ENCODE data around the gene CHD1. TPM values are rescaled to one million over a fixed set of nuclear protein-coding genes. Genes with fewer than 3 reads are reported as not detected.

CHD1 gene
- total RNA-seq, 1 experiment from 2014 or later: 41.8 TPM

DNA sequence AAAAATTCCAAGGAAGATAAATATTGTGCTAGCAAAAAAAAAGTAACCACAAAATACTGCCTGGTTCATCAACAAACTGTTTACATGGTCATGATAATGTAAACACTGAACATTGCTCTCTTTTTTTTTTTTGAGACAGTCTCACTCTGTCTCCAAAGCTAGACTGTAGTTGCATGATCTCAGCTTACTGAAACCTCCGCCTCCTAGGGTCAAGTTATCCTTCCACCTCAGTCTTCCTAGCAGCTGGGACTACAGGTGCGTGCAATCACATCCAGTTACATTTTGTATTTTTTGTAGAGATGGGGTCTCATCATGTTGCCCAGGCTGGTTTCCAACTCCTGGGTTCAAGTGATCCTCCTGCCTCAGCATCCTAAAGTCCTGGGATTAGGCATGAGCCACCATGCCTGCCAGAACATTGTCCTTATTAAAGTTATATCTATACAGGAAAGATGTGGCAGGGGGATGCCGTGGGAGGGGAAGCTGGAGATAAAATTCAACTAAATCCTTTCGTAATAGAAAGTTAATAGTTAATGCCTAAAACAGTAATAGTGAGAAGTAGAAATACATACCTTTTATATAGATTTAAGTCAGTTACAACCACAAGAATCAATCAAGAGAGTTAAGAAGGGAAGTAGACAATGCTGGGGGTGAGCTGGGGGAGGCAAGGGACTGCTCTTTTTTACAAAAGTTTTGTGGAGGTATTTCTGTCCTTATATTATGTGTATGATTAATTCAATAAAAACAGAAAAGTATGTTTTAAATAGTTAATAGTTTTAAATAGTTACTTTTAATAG is 103.0 kb downstream of the CHD1 start (continued):
- TF ChIP-seq, protein P1, sequence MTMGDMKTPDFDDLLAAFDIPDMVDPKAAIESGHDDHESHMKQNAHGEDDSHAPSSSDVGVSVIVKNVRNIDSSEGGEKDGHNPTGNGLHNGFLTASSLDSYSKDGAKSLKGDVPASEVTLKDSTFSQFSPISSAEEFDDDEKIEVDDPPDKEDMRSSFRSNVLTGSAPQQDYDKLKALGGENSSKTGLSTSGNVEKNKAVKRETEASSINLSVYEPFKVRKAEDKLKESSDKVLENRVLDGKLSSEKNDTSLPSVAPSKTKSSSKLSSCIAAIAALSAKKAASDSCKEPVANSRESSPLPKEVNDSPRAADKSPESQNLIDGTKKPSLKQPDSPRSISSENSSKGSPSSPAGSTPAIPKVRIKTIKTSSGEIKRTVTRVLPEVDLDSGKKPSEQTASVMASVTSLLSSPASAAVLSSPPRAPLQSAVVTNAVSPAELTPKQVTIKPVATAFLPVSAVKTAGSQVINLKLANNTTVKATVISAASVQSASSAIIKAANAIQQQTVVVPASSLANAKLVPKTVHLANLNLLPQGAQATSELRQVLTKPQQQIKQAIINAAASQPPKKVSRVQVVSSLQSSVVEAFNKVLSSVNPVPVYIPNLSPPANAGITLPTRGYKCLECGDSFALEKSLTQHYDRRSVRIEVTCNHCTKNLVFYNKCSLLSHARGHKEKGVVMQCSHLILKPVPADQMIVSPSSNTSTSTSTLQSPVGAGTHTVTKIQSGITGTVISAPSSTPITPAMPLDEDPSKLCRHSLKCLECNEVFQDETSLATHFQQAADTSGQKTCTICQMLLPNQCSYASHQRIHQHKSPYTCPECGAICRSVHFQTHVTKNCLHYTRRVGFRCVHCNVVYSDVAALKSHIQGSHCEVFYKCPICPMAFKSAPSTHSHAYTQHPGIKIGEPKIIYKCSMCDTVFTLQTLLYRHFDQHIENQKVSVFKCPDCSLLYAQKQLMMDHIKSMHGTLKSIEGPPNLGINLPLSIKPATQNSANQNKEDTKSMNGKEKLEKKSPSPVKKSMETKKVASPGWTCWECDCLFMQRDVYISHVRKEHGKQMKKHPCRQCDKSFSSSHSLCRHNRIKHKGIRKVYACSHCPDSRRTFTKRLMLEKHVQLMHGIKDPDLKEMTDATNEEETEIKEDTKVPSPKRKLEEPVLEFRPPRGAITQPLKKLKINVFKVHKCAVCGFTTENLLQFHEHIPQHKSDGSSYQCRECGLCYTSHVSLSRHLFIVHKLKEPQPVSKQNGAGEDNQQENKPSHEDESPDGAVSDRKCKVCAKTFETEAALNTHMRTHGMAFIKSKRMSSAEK (CRISPR knock-in tag; IDR thresholded peaks at IDR 0.05; ENCODE audit: borderline replicate concordance): no peak
- no peak for TF ChIP-seq ZNF121 (CRISPR knock-in tag; IDR thresholded peaks at IDR 0.05)

DNA sequence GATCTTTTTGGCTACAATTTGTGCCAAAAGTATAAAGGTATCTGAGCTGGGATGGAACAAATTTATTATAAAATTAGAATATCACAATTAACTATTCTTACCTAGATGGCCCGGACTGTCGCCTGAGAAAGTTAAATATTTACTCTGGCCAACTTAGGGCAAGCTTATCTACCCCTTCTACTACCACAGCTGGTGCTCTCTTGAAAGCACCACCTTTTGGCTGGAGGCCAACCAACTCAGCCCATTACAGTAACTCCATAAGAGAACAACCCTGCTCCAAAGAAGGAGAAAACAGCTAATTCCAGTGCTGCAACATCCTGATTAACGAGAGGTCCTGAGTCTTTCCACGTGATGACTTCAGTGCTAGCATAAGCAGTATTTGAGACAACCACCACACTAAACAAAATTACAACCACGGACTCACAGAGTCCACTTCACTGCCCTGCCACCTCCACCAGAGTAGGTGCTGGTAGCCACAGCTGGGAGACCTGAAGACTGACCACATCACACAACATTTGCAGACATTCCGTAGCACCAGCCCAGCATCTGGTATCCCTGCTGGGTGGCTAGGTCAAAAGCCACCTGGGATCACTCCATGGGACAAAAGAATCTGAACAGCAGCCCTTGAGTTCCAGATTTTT is 112.1 kb downstream of the CHD1 start:
- DNase-seq (ENCODE audit: low spot score): no peak
- Mint-ChIP-seq H3K4me1 (no peaks in the 10 kb centered on the region), H3K4me3 (no peak overlapping the region), H3K27me3 (ENCODE audit: low read depth) (no peaks in the 10 kb centered on the region), H3K27ac (no peak overlapping the region), H3K9me3 (peaks cover 22% of the 10 kb centered on the region), H3K36me3 (peaks cover 10% of the 10 kb centered on the region)
- ChIA-PET POLR2A (no interaction called here), CTCF (interaction anchor here (0.8 kb wide), 1 partner anchor 21 kb away, joined by 3 read pairs; no protein-coding TSS in a partner anchor)
- ATAC-seq: no peak
- TF ChIP-seq ZNF263 (CRISPR knock-in tag; IDR thresholded peaks at IDR 0.05; ENCODE audit: low read depth) (no peak), PRRX2 (CRISPR knock-in tag; IDR thresholded peaks at IDR 0.05) (no peak), ZBTB21 (CRISPR knock-in tag; IDR thresholded peaks at IDR 0.05; ENCODE audit: borderline replicate concordance) (no peak), RELA (CRISPR knock-in tag; IDR thresholded peaks at IDR 0.05; ENCODE audit: borderline replicate concordance) (no peak), ZNF396 (CRISPR knock-in tag; IDR thresholded peaks at IDR 0.05; ENCODE audit: borderline replicate concordance) (no peak), FOXP1 (CRISPR knock-in tag; IDR thresholded peaks at IDR 0.05; ENCODE audit: borderline replicate concordance) (no peak), NFE2L1 (CRISPR knock-in tag; IDR thresholded peaks at IDR 0.05) (no peak), NR1H2 (CRISPR knock-in tag; IDR thresholded peaks at IDR 0.05) (no peak), SOX15 (CRISPR knock-in tag; IDR thresholded peaks at IDR 0.05) (no peak), RORB (CRISPR knock-in tag; IDR thresholded peaks at IDR 0.05) (no peak), SP1 (CRISPR knock-in tag; conservative IDR thresholded peaks at IDR 0.05) (no peak), ZNF317 (CRISPR knock-in tag; IDR thresholded peaks at IDR 0.05; ENCODE audit: borderline replicate concordance, low read depth) (no peak)
- TF ChIP-seq, protein P2, sequence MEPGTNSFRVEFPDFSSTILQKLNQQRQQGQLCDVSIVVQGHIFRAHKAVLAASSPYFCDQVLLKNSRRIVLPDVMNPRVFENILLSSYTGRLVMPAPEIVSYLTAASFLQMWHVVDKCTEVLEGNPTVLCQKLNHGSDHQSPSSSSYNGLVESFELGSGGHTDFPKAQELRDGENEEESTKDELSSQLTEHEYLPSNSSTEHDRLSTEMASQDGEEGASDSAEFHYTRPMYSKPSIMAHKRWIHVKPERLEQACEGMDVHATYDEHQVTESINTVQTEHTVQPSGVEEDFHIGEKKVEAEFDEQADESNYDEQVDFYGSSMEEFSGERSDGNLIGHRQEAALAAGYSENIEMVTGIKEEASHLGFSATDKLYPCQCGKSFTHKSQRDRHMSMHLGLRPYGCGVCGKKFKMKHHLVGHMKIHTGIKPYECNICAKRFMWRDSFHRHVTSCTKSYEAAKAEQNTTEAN (CRISPR knock-in tag; IDR thresholded peaks at IDR 0.05): no peak
- TF ChIP-seq, protein P3, sequence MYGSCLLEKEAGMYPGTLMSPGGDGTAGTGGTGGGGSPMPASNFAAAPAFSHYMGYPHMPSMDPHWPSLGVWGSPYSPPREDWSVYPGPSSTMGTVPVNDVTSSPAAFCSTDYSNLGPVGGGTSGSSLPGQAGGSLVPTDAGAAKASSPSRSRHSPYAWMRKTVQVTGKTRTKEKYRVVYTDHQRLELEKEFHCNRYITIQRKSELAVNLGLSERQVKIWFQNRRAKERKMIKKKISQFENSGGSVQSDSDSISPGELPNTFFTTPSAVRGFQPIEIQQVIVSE (CRISPR knock-in tag; IDR thresholded peaks at IDR 0.05; ENCODE audit: borderline replicate concordance): no peak
- TF ChIP-seq, protein P4, sequence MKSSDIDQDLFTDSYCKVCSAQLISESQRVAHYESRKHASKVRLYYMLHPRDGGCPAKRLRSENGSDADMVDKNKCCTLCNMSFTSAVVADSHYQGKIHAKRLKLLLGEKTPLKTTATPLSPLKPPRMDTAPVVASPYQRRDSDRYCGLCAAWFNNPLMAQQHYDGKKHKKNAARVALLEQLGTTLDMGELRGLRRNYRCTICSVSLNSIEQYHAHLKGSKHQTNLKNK (CRISPR knock-in tag; IDR thresholded peaks at IDR 0.05): no peak
- TF ChIP-seq, protein P5, sequence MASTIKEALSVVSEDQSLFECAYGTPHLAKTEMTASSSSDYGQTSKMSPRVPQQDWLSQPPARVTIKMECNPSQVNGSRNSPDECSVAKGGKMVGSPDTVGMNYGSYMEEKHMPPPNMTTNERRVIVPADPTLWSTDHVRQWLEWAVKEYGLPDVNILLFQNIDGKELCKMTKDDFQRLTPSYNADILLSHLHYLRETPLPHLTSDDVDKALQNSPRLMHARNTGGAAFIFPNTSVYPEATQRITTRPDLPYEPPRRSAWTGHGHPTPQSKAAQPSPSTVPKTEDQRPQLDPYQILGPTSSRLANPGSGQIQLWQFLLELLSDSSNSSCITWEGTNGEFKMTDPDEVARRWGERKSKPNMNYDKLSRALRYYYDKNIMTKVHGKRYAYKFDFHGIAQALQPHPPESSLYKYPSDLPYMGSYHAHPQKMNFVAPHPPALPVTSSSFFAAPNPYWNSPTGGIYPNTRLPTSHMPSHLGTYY (CRISPR knock-in tag; IDR thresholded peaks at IDR 0.05): no peak
- TF ChIP-seq, protein P6, sequence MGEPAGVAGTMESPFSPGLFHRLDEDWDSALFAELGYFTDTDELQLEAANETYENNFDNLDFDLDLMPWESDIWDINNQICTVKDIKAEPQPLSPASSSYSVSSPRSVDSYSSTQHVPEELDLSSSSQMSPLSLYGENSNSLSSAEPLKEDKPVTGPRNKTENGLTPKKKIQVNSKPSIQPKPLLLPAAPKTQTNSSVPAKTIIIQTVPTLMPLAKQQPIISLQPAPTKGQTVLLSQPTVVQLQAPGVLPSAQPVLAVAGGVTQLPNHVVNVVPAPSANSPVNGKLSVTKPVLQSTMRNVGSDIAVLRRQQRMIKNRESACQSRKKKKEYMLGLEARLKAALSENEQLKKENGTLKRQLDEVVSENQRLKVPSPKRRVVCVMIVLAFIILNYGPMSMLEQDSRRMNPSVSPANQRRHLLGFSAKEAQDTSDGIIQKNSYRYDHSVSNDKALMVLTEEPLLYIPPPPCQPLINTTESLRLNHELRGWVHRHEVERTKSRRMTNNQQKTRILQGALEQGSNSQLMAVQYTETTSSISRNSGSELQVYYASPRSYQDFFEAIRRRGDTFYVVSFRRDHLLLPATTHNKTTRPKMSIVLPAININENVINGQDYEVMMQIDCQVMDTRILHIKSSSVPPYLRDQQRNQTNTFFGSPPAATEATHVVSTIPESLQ (CRISPR knock-in tag; IDR thresholded peaks at IDR 0.05): no peak
- TF ChIP-seq, protein P7, sequence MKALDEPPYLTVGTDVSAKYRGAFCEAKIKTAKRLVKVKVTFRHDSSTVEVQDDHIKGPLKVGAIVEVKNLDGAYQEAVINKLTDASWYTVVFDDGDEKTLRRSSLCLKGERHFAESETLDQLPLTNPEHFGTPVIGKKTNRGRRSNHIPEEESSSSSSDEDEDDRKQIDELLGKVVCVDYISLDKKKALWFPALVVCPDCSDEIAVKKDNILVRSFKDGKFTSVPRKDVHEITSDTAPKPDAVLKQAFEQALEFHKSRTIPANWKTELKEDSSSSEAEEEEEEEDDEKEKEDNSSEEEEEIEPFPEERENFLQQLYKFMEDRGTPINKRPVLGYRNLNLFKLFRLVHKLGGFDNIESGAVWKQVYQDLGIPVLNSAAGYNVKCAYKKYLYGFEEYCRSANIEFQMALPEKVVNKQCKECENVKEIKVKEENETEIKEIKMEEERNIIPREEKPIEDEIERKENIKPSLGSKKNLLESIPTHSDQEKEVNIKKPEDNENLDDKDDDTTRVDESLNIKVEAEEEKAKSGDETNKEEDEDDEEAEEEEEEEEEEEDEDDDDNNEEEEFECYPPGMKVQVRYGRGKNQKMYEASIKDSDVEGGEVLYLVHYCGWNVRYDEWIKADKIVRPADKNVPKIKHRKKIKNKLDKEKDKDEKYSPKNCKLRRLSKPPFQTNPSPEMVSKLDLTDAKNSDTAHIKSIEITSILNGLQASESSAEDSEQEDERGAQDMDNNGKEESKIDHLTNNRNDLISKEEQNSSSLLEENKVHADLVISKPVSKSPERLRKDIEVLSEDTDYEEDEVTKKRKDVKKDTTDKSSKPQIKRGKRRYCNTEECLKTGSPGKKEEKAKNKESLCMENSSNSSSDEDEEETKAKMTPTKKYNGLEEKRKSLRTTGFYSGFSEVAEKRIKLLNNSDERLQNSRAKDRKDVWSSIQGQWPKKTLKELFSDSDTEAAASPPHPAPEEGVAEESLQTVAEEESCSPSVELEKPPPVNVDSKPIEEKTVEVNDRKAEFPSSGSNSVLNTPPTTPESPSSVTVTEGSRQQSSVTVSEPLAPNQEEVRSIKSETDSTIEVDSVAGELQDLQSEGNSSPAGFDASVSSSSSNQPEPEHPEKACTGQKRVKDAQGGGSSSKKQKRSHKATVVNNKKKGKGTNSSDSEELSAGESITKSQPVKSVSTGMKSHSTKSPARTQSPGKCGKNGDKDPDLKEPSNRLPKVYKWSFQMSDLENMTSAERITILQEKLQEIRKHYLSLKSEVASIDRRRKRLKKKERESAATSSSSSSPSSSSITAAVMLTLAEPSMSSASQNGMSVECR (CRISPR knock-in tag; IDR thresholded peaks at IDR 0.05; ENCODE audit: borderline replicate concordance): no peak

Data from WTC11 (cell line).